GM18520 (cell line): ENCODE data around the gene CXCR3.

Experiments
- ATAC-seq: cut with Tn5 transposase; IDR thresholded peaks from one replicate; pipeline ENCODE4 v1.9.1; 2021; ENCODE audit not compliant: unreplicated experiment

The CXCR3 gene

GRCh38 chrX:71637253-71637618, 18.9 kb upstream of the CXCR3 start:
- no peak for ATAC-seq

- ATAC-seq: no peak
These were observed 18.3 kb upstream of the CXCR3 start for GRCh38 chrX:71636438-71637252.

GRCh38 chrX:71634366-71634765, 16.1 kb upstream of the CXCR3 start:
- no peak for ATAC-seq

- ATAC-seq: peak; percentile 55
These were observed 14.8 kb upstream of the CXCR3 start for GRCh38 chrX:71632923-71633657.

GRCh38 chrX:71629467-71629866, 11.2 kb upstream of the CXCR3 start:
- ATAC-seq: peak; percentile 33

- ATAC-seq: no peak
These were observed 9.5 kb upstream of the CXCR3 start for GRCh38 chrX:71627588-71628404.

- no peak for ATAC-seq
These were observed 8.3 kb upstream of the CXCR3 start for GRCh38 chrX:71626576-71626975.

GRCh38 chrX:71625471-71625870, 7.2 kb upstream of the CXCR3 start:
- no peak for ATAC-seq

GRCh38 chrX:71623714-71624113, 5.4 kb upstream of the CXCR3 start:
- ATAC-seq: peak; percentile 27

GRCh38 chrX:71622576-71623450, 4.5 kb upstream of the CXCR3 start:
- ATAC-seq: peak; percentile 51

- no peak for ATAC-seq
These were observed 3.8 kb upstream of the CXCR3 start for GRCh38 chrX:71622032-71622575.

- no peak for ATAC-seq
These were observed 3.3 kb upstream of the CXCR3 start for GRCh38 chrX:71621603-71622002.

GRCh38 chrX:71619986-71620385, 1.7 kb upstream of the CXCR3 start:
- no peak for ATAC-seq

GRCh38 chrX:71619193-71619592, 882 bp upstream of the CXCR3 start:
- no peak for ATAC-seq

GRCh38 chrX:71618787-71619186, 476 bp upstream of the CXCR3 start:
- ATAC-seq: no peak

GRCh38 chrX:71617742-71618141, 569 bp downstream of the CXCR3 start:
- no peak for ATAC-seq

GRCh38 chrX:71616672-71617529, 1.4 kb downstream of the CXCR3 start:
- ATAC-seq: no peak

GRCh38 chrX:71615954-71616353, 2.4 kb downstream of the CXCR3 start:
- ATAC-seq: no peak

- ATAC-seq: no peak
These were observed 3.3 kb downstream of the CXCR3 start for GRCh38 chrX:71615056-71615455.
